WTC11 (cell line): Measurements from ENCODE around the gene HLA-E. TPM values are rescaled to one million over a fixed set of nuclear protein-coding genes. Genes with fewer than 3 reads are reported as not detected.
"Not testable (repeated sequence)": the region's sequence is repeated elsewhere in the genome, so short reads cannot be mapped to it uniquely, and the experiment has no call there.

Experiments
- ATAC-seq: fragments of 200-7000 bp; cut with Tn5 transposase; 2 replicates; pipeline ENCODE4 v1.10.0; 2021; ENCODE audit warnings: mild to moderate bottlenecking, moderate library complexity
- CTCF ChIA-PET: fragments of 300-600 bp; sonication (Branson Sonifier 250); formaldehyde crosslinking; loops from one replicate; lab custom pipeline; 2021; ENCODE audit warnings: antibody characterized with exemption; lab: Charles Lee
- POLR2A ChIA-PET: fragments of 350-600 bp; sonication (Branson Sonifier 250); formaldehyde crosslinking; loops from one replicate; lab custom pipeline; 2021; ENCODE audit warnings: antibody characterized with exemption; lab: Charles Lee
- DNase-seq: peaks from one replicate; pipeline ENCODE4 v3.0.0; 2021; ENCODE audit warnings: low spot score
- H3K27ac Mint-ChIP-seq: 2 replicates; pipeline ENCODE4 v1.8.0; 2021; ENCODE audit warnings: mixed read lengths
- H3K27me3 Mint-ChIP-seq: 2 replicates; pipeline ENCODE4 v1.8.0; 2021; ENCODE audit warnings: low read depth, mild to moderate bottlenecking, moderate library complexity, mixed read lengths
- H3K36me3 Mint-ChIP-seq: 2 replicates; pipeline ENCODE4 v1.8.0; 2021; ENCODE audit warnings: mixed read lengths
- H3K4me1 Mint-ChIP-seq: 2 replicates; pipeline ENCODE4 v1.8.0; 2022; ENCODE audit warnings: mixed read lengths
- H3K4me3 Mint-ChIP-seq: 2 replicates; pipeline ENCODE4 v1.8.0; 2021; ENCODE audit warnings: mild to moderate bottlenecking, moderate library complexity, mixed read lengths
- H3K9me3 Mint-ChIP-seq: 2 replicates; pipeline ENCODE4 v1.8.0; 2021; ENCODE audit warnings: mixed read lengths
- E2F4 ChIP-seq: sonication (generic); formaldehyde crosslinking; IDR thresholded peaks from 2 replicates; pipeline ENCODE4 v1.8.1; 2022; ENCODE audit warnings: low read depth, mild to moderate bottlenecking, moderate library complexity, missing genetic modification reagents, borderline replicate concordance
- GABPB1 ChIP-seq: sonication (generic); formaldehyde crosslinking; IDR thresholded peaks from 2 replicates; pipeline ENCODE4 v1.8.1; 2023; ENCODE audit warnings: mild to moderate bottlenecking, missing genetic modification reagents
- HMGA2 ChIP-seq: fragments of 250-450 bp; sonication (Bioruptor Pico); IDR thresholded peaks from 2 replicates; pipeline ENCODE4 v1.4.0; 2021; ENCODE audit warnings: mild to moderate bottlenecking, moderate library complexity
- MYBL2 ChIP-seq: sonication (generic); formaldehyde crosslinking; IDR thresholded peaks from 2 replicates; pipeline ENCODE4 v1.8.1; 2023; ENCODE audit warnings: mild to moderate bottlenecking, moderate library complexity, missing genetic modification reagents
- NFYB ChIP-seq: sonication (generic); formaldehyde crosslinking; conservative IDR thresholded peaks from 2 replicates; pipeline ENCODE4 v1.8.0; 2022; ENCODE audit warnings: low read depth, missing genetic modification reagents
- NR3C1 ChIP-seq: sonication (generic); formaldehyde crosslinking; conservative IDR thresholded peaks from 2 replicates; pipeline ENCODE4 v1.8.1; 2023; ENCODE audit warnings: low read depth, mild to moderate bottlenecking, missing genetic modification reagents
- OVOL2 ChIP-seq: fragments of 250-450 bp; sonication (Bioruptor Pico); IDR thresholded peaks from 2 replicates; pipeline ENCODE4 v1.9.0; 2021; ENCODE audit warnings: mild to moderate bottlenecking, borderline replicate concordance
- SOX15 ChIP-seq: fragments of 250-450 bp; sonication (Bioruptor Pico); IDR thresholded peaks from 2 replicates; pipeline ENCODE4 v1.9.0; 2021; ENCODE audit warnings: mild to moderate bottlenecking
- ZBTB21 ChIP-seq: sonication (generic); formaldehyde crosslinking; IDR thresholded peaks from 2 replicates; pipeline ENCODE4 v1.8.1; 2023; ENCODE audit warnings: mild to moderate bottlenecking, missing genetic modification reagents, borderline replicate concordance
- ZNF121 ChIP-seq: sonication (generic); formaldehyde crosslinking; IDR thresholded peaks from 2 replicates; pipeline ENCODE4 v1.8.0; 2023; ENCODE audit warnings: missing genetic modification reagents
- ZNF532 ChIP-seq: fragments of 250-450 bp; sonication (Bioruptor Pico); IDR thresholded peaks from 2 replicates; pipeline ENCODE4 v1.9.0; 2021; ENCODE audit warnings: mild to moderate bottlenecking, borderline replicate concordance
- total RNA-seq: library from RNA; stranded (reverse); gene quantifications from 3 replicates; pipeline ENCODE4 v1.2.3, GENCODE V29; 2021

HLA-E gene
- total RNA-seq, 1 experiment from 2014 or later: 44.7 TPM

DNA sequence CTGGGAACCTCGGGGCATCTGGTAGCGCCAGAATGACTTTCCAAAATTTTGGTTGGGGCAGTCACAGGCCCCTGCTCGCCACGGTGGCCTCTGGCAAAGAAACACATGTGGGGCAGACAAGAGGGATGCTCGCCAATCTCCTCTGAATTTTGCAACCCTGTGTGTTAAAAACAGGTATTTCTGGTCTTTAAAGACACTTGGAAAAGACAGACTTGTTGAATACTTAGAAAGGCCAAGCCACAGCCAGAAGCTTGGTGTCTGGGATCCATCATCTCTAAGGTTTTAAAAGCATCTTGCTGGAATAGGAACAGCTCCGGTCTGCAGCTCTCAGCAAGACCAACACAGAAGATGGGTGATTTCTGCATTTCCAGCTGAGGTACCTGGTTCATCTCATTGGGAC, 31.2 kb downstream of the HLA-E start (continued):
- TF ChIP-seq ZNF532 (no peak), HMGA2 (CRISPR knock-in tag) (no peak), MYBL2 (CRISPR knock-in tag) (no peak)

DNA sequence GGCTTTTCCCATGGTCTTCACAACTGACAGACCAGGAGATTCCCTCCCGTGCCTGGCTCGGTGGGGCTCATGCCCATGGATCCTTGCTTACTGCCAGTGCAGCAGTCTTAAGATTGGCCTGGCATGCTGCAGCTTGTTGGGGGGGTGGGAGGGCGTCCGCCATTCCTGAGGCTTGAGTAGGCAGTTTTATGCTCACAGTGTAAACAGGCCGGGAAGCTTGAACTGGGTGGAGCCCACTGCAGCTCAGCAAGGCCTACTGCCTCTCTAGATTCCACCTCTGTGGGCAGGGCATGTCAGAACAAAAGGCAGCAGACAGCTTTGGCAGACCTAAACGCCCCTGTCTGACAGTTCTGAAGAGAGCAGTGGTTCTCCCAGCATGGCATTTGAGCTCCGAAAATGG, 31.8 kb downstream of the HLA-E start:
- H3K4me3 Mint-ChIP-seq, H3K27ac Mint-ChIP-seq, ATAC-seq, POLR2A ChIA-PET, H3K4me1 Mint-ChIP-seq, DNase-seq: not testable (repeated sequence)
- CTCF ChIA-PET: interaction anchor here (1.0 to 1.2 kb wide), 2 partner anchors 11 to 21 kb away, joined by 4 to 6 read pairs; no protein-coding TSS in a partner anchor
- peaks cover 50% of the 10 kb centered on the region for H3K27me3 Mint-ChIP-seq
- H3K9me3 Mint-ChIP-seq: peaks cover 29% of the 10 kb centered on the region
- peaks cover 25% of the 10 kb centered on the region for H3K36me3 Mint-ChIP-seq

- CTCF ChIA-PET: interaction anchor here (0.9 to 1.2 kb wide), 3 partner anchors 10 to 20 kb away, joined by 3 to 6 read pairs (median 4); no protein-coding TSS in a partner anchor
- Mint-ChIP-seq H3K36me3 (peaks cover 25% of the 10 kb centered on the region), H3K27me3 (peaks cover 50% of the 10 kb centered on the region), H3K9me3 (peaks cover 32% of the 10 kb centered on the region)
- DNase-seq, ATAC-seq, POLR2A ChIA-PET, H3K4me1 Mint-ChIP-seq, H3K4me3 Mint-ChIP-seq, H3K27ac Mint-ChIP-seq: not testable (repeated sequence)
Measured at GRCh38 chr6:30521952-30522351, 32.6 kb downstream of the HLA-E start.

DNA sequence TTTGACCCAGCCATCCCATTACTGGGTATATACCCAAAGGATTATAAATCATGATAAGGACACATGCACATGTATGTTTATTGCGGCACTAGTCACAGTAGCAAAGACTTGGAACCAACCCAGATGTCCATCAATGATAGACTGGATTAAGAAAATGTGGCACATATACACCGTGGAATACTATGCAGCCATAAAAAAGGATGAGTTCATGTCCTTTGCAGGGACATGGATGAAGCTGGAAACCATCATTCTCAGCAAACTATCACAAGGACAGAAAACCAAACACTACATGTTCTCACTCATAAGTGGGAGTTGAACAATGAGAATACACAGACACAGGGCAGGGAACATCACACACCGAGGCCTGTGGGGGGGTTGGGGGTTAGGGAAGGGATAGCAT, 37.1 kb downstream of the HLA-E start:
- Mint-ChIP-seq H3K9me3 (peaks cover 12% of the 10 kb centered on the region), H3K27me3 (peaks cover 44% of the 10 kb centered on the region)
- DNase-seq, ATAC-seq, H3K4me3 Mint-ChIP-seq, H3K27ac Mint-ChIP-seq, H3K36me3 Mint-ChIP-seq, POLR2A ChIA-PET, H3K4me1 Mint-ChIP-seq, CTCF ChIA-PET: not testable (repeated sequence)

- H3K27me3 Mint-ChIP-seq: peaks cover 14% of the 10 kb centered on the region
- H3K4me3 Mint-ChIP-seq, H3K36me3 Mint-ChIP-seq, ATAC-seq, H3K9me3 Mint-ChIP-seq, POLR2A ChIA-PET, H3K4me1 Mint-ChIP-seq, H3K27ac Mint-ChIP-seq, DNase-seq: not testable (repeated sequence)
- CTCF ChIA-PET: interaction anchor here (0.8 to 1.9 kb wide), 6 partner anchors 10 to 76 kb away, joined by 3 to 9 read pairs (median 7); no protein-coding TSS in a partner anchor
Measured at GRCh38 chr6:30529349-30529875, 40.1 kb downstream of the HLA-E start.

DNA sequence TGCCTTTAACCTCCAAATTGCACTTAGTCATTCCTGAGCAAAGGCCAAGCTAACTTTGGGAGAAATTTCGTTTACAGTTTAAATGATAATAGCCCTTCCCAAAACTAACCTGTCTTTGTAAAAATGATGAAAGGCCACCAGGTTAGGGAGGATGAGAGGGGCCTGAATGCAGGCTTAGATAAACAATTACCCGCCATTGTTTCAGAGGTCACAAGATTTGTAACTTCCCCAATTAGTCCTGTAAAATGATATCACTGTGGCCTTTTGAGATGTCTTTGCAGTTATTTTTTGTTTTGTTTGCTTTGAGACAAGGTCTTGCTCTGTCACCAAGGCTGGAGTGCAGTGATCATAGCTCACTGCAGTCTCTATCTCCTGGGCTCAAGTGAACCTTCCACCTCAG, 40.7 kb downstream of the HLA-E start:
- CTCF ChIA-PET: interaction anchor here (0.8 to 1.9 kb wide), 8 partner anchors 10 to 76 kb away, joined by 3 to 9 read pairs (median 6); no protein-coding TSS in a partner anchor
- TF ChIP-seq NR3C1 (CRISPR knock-in tag): no peak
- no peak for TF ChIP-seq OVOL2
- TF ChIP-seq ZBTB21: no peak
- TF ChIP-seq NFYB (CRISPR knock-in tag): no peak
- TF ChIP-seq ZNF121 (CRISPR knock-in tag): no peak
- no peak for TF ChIP-seq SOX15 (CRISPR knock-in tag)
- TF ChIP-seq E2F4 (CRISPR knock-in tag): no peak
- TF ChIP-seq GABPB1 (CRISPR knock-in tag): no peak
- TF ChIP-seq, all 79 proteins: peak for 0
- H3K4me3 Mint-ChIP-seq: no peak overlapping the region
- H3K27me3 Mint-ChIP-seq: peaks cover 8% of the 10 kb centered on the region
- H3K4me1 Mint-ChIP-seq: no peaks in the 10 kb centered on the region
- no peak for DNase-seq
- H3K36me3 Mint-ChIP-seq: no peaks in the 10 kb centered on the region
- H3K9me3 Mint-ChIP-seq: peaks cover 3% of the 10 kb centered on the region; the same call in 1 of the 2 replicates
- ATAC-seq: no peak
- no peak overlapping the region for H3K27ac Mint-ChIP-seq
- POLR2A ChIA-PET: no interaction called here
